GM18858 (cell line): Measurements from ENCODE around the gene ENTHD1.

ENCODE experiments used
- ATAC-seq: cut with Tn5 transposase; IDR thresholded peaks from one replicate; pipeline ENCODE4 v1.9.1; 2021; ENCODE audit not compliant: unreplicated experiment

ENTHD1 gene

DNA sequence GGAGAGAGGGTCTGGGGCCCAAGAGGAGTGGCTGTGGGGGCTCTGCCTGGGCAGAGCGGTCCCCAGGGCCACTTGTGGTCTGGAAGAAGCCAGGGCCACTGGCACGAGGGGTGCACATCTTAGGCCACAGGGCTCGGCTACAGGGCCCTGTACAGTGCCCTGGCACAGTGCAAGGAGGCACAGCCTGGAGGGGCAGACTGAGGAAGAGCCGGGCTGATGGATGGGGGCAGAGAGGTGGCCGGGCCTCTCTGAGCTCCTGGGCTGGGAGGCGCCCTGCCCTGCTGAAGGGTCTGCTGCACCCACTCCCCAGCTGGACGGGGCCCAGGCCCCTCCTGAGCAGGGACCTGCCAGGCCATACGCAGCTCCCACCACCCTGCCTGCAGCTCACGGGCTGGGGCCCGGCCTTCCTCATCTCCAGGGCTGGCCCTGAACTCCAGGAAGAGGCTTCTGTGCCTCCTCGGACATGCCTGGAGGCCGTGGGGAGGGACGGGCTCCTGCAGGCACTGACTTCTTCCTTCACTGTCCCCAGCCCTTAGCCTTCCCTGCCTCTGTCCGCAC lies 199.5 kb downstream of the ENTHD1 start:
- ATAC-seq: no peak
